ENCODE measurements around the gene PLEKHG2. TPM values are rescaled to one million over a fixed set of nuclear protein-coding genes. Genes with fewer than 3 reads are reported as not detected.
A peak's percentile ranks its signal among the peaks of the same experiment; 100 is the strongest.

PLEKHG2 gene
- total and polyA plus RNA-seq, 9 of the 15 experiments (the other 6 are each of a cell fraction or from before 2014, with no cell fraction given) = 0.98 to 45.7 (median 9.8) TPM

DNA sequence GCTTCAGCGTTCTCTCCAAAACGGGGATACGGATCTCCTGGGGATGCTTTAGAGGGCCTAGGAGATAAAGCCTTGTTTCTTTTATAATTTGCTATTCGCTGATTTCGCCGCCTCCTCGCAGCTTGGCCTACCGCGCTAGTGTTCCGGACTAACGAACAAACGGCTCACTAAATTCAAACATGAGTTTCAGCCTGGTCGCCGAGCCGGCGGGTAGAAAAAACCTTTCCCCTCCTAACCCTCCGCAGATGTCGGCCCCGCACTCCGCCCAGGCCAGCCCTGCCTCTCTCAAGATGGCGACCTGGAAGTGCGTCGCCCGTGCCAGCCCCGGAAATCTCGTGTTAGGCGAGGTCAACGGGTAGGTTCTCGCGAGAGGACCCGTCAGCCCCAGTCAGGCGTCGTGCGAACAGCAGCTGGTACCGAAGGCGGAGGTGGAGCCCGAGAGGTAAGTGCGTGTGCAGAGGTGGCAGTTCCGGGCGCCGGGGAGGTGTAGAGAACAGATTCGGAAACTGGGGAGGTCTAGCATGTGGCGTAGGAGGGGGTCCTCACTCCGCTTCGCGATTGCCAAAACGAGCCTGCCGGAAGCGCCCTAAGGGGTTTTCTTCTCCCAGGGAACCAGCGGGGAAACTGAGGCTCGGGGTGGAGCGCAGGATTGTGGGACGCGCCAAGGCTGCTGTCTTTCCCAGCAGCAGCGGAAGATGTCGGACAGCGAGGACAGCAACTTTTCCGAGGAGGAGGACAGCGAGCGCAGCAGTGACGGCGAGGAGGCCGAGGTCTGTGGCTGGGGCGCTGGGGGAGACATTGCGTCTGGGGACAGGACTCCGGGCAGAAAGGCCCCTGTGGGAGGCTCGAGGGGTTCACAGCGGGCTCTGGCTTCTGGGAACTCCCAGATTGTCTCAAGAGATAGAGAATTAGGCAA is 33.0 kb downstream of the PLEKHG2 start, which contains the start of gene SUPT5H (continued):
- no peak for TF ChIP-seq BRD4 (IDR thresholded peaks at IDR 0.05)
- no peak for TF ChIP-seq FIP1L1 (IDR thresholded peaks at IDR 0.05; ENCODE audit: low read depth, low read length, poor library complexity, severe bottlenecking)
- no peak for TF ChIP-seq ZNF408 (CRISPR knock-in tag; IDR thresholded peaks at IDR 0.05; ENCODE audit: low read depth)
- peak; percentile 73; the same call in 1 of the 2 replicates for TF ChIP-seq PML (IDR thresholded peaks at IDR 0.05; ENCODE audit: low read length)
- no peak for TF ChIP-seq CCNT2 (IDR thresholded peaks at IDR 0.05; ENCODE audit: borderline replicate concordance, extremely low read depth, insufficient read length, low read depth, low read length)
- peak; percentile 96 for TF ChIP-seq ZFX (CRISPR knock-in tag; IDR thresholded peaks at IDR 0.05)
- peak; percentile 81 for TF ChIP-seq POLR2AphosphoS5 (IDR thresholded peaks at IDR 0.05; ENCODE audit: control insufficient read depth, insufficient read depth, low read depth, low read length)
- 0 out of 2 replicates have a peak, but pooled peaks have one; percentile 64 for TF ChIP-seq ZNF830 (CRISPR knock-in tag; IDR thresholded peaks at IDR 0.05)
- no peak for TF ChIP-seq HDAC3 (IDR thresholded peaks at IDR 0.05; ENCODE audit: borderline replicate concordance, partially characterized antibody)
- TF ChIP-seq POLR2AphosphoS2 (IDR thresholded peaks at IDR 0.05; ENCODE audit: low read length) = peak; percentile 56; the same call in 1 of the 2 replicates
- TF ChIP-seq ZNF707 (CRISPR knock-in tag; conservative IDR thresholded peaks at IDR 0.05) = no peak
- peak; percentile 61; the same call in 1 of the 2 replicates for TF ChIP-seq GTF2F1 (IDR thresholded peaks at IDR 0.05; ENCODE audit: low read depth, low read length)
- peak; percentile 65; the same call in 1 of the 2 replicates for TF ChIP-seq HLTF (IDR thresholded peaks at IDR 0.05)
- TF ChIP-seq FOXK1 (CRISPR knock-in tag; IDR thresholded peaks at IDR 0.05; ENCODE audit: borderline replicate concordance) = no peak
- TF ChIP-seq ZNF586 (CRISPR knock-in tag; conservative IDR thresholded peaks at IDR 0.05) = no peak
- TF ChIP-seq, protein P1, sequence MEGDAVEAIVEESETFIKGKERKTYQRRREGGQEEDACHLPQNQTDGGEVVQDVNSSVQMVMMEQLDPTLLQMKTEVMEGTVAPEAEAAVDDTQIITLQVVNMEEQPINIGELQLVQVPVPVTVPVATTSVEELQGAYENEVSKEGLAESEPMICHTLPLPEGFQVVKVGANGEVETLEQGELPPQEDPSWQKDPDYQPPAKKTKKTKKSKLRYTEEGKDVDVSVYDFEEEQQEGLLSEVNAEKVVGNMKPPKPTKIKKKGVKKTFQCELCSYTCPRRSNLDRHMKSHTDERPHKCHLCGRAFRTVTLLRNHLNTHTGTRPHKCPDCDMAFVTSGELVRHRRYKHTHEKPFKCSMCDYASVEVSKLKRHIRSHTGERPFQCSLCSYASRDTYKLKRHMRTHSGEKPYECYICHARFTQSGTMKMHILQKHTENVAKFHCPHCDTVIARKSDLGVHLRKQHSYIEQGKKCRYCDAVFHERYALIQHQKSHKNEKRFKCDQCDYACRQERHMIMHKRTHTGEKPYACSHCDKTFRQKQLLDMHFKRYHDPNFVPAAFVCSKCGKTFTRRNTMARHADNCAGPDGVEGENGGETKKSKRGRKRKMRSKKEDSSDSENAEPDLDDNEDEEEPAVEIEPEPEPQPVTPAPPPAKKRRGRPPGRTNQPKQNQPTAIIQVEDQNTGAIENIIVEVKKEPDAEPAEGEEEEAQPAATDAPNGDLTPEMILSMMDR (IDR thresholded peaks at IDR 0.05 in 2 of 3, conservative IDR thresholded peaks at IDR 0.05 in 1 of 3; ENCODE audit: insufficient read depth in 2 of 3, low read depth in 1 of 3, low read length in 3 of 3) = peak in 1 of 3 experiments; percentile 28; a peak in 1 of 6 replicates
- no peak for TF ChIP-seq FOXA1 (IDR thresholded peaks at IDR 0.05; ENCODE audit: borderline replicate concordance)
- TF ChIP-seq, protein P2, sequence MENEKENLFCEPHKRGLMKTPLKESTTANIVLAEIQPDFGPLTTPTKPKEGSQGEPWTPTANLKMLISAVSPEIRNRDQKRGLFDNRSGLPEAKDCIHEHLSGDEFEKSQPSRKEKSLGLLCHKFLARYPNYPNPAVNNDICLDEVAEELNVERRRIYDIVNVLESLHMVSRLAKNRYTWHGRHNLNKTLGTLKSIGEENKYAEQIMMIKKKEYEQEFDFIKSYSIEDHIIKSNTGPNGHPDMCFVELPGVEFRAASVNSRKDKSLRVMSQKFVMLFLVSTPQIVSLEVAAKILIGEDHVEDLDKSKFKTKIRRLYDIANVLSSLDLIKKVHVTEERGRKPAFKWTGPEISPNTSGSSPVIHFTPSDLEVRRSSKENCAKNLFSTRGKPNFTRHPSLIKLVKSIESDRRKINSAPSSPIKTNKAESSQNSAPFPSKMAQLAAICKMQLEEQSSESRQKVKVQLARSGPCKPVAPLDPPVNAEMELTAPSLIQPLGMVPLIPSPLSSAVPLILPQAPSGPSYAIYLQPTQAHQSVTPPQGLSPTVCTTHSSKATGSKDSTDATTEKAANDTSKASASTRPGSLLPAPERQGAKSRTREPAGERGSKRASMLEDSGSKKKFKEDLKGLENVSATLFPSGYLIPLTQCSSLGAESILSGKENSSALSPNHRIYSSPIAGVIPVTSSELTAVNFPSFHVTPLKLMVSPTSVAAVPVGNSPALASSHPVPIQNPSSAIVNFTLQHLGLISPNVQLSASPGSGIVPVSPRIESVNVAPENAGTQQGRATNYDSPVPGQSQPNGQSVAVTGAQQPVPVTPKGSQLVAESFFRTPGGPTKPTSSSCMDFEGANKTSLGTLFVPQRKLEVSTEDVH (IDR thresholded peaks at IDR 0.05; ENCODE audit: low read depth, partially characterized antibody) = no peak
- TF ChIP-seq PRMT5 (CRISPR knock-in tag; IDR thresholded peaks at IDR 0.05) = no peak
- TF ChIP-seq NRF1 (conservative IDR thresholded peaks at IDR 0.05 in 1 of 2, IDR thresholded peaks at IDR 0.05 in 1 of 2) = peak; percentile 61 to 68
- TF ChIP-seq EWSR1 (IDR thresholded peaks at IDR 0.05; ENCODE audit: borderline replicate concordance, low read depth, partially characterized antibody) = no peak
- TF ChIP-seq KAT2B (IDR thresholded peaks at IDR 0.05; ENCODE audit: low read depth, low read length) = no peak
- TF ChIP-seq RFX1 (IDR thresholded peaks at IDR 0.05) = no peak
